ENCODE results near the gene NUP88.

DNA sequence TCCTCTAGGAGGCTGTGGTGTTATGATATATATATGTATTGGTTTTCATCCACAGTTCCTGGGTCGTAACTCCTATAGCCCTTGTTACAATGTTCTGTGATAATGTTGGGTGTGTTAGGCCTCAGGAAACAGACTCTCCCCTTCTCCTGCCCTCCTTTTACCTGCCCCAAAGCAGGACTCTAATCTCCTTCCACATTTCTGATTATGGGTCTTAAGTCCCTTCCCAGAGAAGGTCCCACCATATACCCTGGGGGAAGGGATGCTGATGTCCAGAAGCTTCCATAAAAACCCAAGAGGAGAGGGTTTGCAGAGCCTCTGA, 19.9 kb upstream of the NUP88 start:
- TF ChIP-seq CTCF (IDR thresholded peaks at IDR 0.05; ENCODE audit: low read length) (no peak; the same call in 1 of the 2 replicates), EZH2phosphoT487 (IDR thresholded peaks at IDR 0.05; ENCODE audit: low read length) (no peak)

Measured in MM.1S (cell line).